Ovary (tissue), 3 donors: ENCODE data around the gene PLEKHF1.

Experiments
- POLR2A ChIP-seq: fragments of 450-650 bp; IDR thresholded peaks from one replicate; pipeline ENCODE4 v1.6.1; 2017; ENCODE audit warnings: antibody characterized with exemption, mild to moderate bottlenecking, moderate library complexity
- TF ChIP-seq, protein P1 (sequence below), 3 donors: fragments of 450-650 bp in 2 of 3; fragments of 200-600 bp in 1 of 3; IDR thresholded peaks; one replicate each; pipeline versions ENCODE4 v1.5.1 to v1.8.0; 2016 to 2022; ENCODE audit warnings: antibody characterized with exemption in 3 of 3, mild to moderate bottlenecking in 1 of 3
- donor health status: DM: no; HTN: no; CAD: no.

DNA sequence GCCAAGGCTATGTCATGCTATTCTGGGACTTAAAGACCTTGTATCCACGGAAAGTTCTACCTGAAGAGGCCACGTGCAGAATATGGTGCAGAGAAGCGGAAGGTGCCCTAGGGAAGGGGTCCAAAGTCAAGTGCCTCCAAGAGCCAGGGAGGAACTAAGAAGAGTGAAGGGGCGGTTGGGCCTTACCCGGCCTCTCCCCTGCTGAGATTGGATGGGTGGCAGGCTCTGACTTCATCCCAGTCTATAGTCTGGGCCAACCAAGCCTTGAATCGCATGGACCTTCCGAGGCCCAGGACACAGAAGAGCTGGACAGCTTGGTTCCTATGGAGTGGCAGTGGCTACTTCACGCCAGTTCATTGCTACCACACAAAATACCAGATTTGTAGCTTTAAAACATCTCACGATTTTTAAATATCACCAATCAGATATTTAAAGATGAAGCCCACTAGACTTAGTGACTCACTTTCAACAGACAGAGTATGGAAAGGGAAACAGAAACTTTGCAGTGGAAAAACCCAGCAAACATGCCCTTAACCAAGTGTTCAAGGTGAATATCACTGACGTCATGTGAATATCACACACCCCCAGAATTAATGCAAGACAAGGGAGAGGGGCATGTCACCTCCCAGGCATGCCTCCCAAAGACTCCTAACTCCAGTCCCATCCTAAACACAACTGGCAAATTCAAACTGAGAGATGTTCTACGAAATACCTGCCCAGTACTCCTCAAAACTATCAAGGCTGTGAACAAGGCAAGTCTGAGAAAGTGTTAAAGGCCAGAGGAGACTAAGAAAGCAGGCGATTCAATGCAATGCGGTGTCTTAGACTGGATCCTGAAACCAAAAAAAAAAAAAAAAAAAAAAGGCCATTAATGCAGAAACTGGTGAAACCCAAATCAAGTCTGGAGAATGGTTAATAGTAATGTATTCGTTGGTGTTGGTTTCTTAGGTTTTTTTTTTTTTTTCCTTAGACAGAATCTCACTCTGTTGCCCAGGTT is 39.6 kb downstream of the PLEKHF1 start:
- TF ChIP-seq POLR2A: no peak
- TF ChIP-seq, protein P1, sequence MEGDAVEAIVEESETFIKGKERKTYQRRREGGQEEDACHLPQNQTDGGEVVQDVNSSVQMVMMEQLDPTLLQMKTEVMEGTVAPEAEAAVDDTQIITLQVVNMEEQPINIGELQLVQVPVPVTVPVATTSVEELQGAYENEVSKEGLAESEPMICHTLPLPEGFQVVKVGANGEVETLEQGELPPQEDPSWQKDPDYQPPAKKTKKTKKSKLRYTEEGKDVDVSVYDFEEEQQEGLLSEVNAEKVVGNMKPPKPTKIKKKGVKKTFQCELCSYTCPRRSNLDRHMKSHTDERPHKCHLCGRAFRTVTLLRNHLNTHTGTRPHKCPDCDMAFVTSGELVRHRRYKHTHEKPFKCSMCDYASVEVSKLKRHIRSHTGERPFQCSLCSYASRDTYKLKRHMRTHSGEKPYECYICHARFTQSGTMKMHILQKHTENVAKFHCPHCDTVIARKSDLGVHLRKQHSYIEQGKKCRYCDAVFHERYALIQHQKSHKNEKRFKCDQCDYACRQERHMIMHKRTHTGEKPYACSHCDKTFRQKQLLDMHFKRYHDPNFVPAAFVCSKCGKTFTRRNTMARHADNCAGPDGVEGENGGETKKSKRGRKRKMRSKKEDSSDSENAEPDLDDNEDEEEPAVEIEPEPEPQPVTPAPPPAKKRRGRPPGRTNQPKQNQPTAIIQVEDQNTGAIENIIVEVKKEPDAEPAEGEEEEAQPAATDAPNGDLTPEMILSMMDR (IDR thresholded peaks at IDR 0.05): no peak
